GM12878 (cell line): Measurements from ENCODE around the gene ANXA3. TPM values are rescaled to one million over a fixed set of nuclear protein-coding genes. Genes with fewer than 3 reads are reported as not detected.

ENCODE experiments used
- ATF7 ChIP-seq: fragments of 450-650 bp; IDR thresholded peaks from 2 replicates; pipeline ENCODE4 v1.6.1; 2016; ENCODE audit warnings: low read depth, mild to moderate bottlenecking
- CHD1 ChIP-seq: IDR thresholded peaks from 2 replicates; pipeline ENCODE4 v1.6.1; 2012; ENCODE audit warnings: low read depth, low read length, improper control_type of control experiment
- DPF2 ChIP-seq: fragments of 450-650 bp; IDR thresholded peaks from 2 replicates; pipeline ENCODE4 v1.6.1; 2017; ENCODE audit warnings: mild to moderate bottlenecking
- EP300 ChIP-seq, 2 experiments: fragments of 150-350 bp in 1 of 2; IDR thresholded peaks; 2 replicates each; pipeline ENCODE4 v1.6.1; 2011 to 2012; ENCODE audit warnings: low read depth in 2 of 2, low read length in 2 of 2, borderline replicate concordance in 1 of 2, improper control_type of control experiment in 1 of 2, inconsistent platforms in 1 of 2; ENCODE audit not compliant: control insufficient read depth in 1 of 2
- EZH2 ChIP-seq: IDR thresholded peaks from 2 replicates; pipeline ENCODE4 v1.6.1; 2012; ENCODE audit warnings: low read depth, mild to moderate bottlenecking, control low read depth, inconsistent platforms, low read length, borderline replicate concordance; ENCODE audit not compliant: control insufficient read depth
- GATAD2B ChIP-seq: fragments of 450-650 bp; conservative IDR thresholded peaks from 2 replicates; pipeline ENCODE4 v1.6.1; 2017; ENCODE audit warnings: low read depth, mild to moderate bottlenecking, moderate library complexity
- IKZF2 ChIP-seq, 2 experiments: fragments of 450-650 bp; IDR thresholded peaks; 2 replicates each; pipeline ENCODE4 v1.6.1; 2017; ENCODE audit warnings: mild to moderate bottlenecking in 2 of 2, moderate library complexity in 2 of 2
- KAT2A ChIP-seq: conservative IDR thresholded peaks from 2 replicates; pipeline ENCODE4 v1.6.1; 2011; ENCODE audit warnings: low read depth, low read length; ENCODE audit not compliant: control insufficient read depth
- MEF2A ChIP-seq: IDR thresholded peaks from 2 replicates; pipeline ENCODE4 v1.6.1; 2011; ENCODE audit warnings: low read depth, mild to moderate bottlenecking, low read length, moderate library complexity; ENCODE audit not compliant: insufficient read depth
- MYC ChIP-seq: IDR thresholded peaks from 2 replicates; pipeline ENCODE4 v1.6.1; 2011; ENCODE audit warnings: mild to moderate bottlenecking, low read length, moderate library complexity, inconsistent platforms; ENCODE audit not compliant: insufficient read depth, insufficient replicate concordance, insufficient read length, severe bottlenecking
- NR2C2 ChIP-seq: IDR thresholded peaks from 2 replicates; pipeline ENCODE4 v1.6.1; 2011; ENCODE audit warnings: borderline replicate concordance, low read depth; ENCODE audit not compliant: control insufficient read depth, insufficient read length
- PAX8 ChIP-seq: fragments of 450-650 bp; IDR thresholded peaks from 2 replicates; pipeline ENCODE4 v1.6.1; 2017; ENCODE audit warnings: mild to moderate bottlenecking, moderate library complexity
- POU2F2 ChIP-seq: IDR thresholded peaks from 3 replicates; pipeline ENCODE4 v1.6.1; 2011; ENCODE audit warnings: low read depth, mild to moderate bottlenecking, low read length, borderline replicate concordance
- RFX5 ChIP-seq: IDR thresholded peaks from 2 replicates; pipeline ENCODE4 v1.6.1; 2011; ENCODE audit warnings: low read depth, low read length, improper control_type of control experiment
- SMAD1 ChIP-seq: fragments of 450-650 bp; IDR thresholded peaks from 2 replicates; pipeline ENCODE4 v1.6.1; 2018; ENCODE audit warnings: mild to moderate bottlenecking, low read depth; ENCODE audit not compliant: partially characterized antibody
- SMARCA5 ChIP-seq: fragments of 450-650 bp; IDR thresholded peaks from 2 replicates; pipeline ENCODE4 v1.6.1; 2017; ENCODE audit warnings: mild to moderate bottlenecking
- TCF3 ChIP-seq: IDR thresholded peaks from 2 replicates; pipeline ENCODE4 v1.6.1; 2012; ENCODE audit warnings: low read depth, mild to moderate bottlenecking, low read length, borderline replicate concordance; ENCODE audit not compliant: insufficient read depth
- YY1 ChIP-seq: IDR thresholded peaks from 2 replicates; pipeline ENCODE4 v1.6.1; 2011; ENCODE audit warnings: low read depth, mild to moderate bottlenecking, low read length
- ZZZ3 ChIP-seq: IDR thresholded peaks from 2 replicates; pipeline ENCODE4 v1.6.1; 2011; ENCODE audit warnings: low read depth; ENCODE audit not compliant: control insufficient read depth, insufficient read length
- polyA plus RNA-seq, 11 experiments: library from polyadenylated mRNA; depleted of rRNA in 4 of 11; unstranded in 6 of 11; stranded (reverse) in 5 of 11; fragments of >200 nt; fragmentation: Nextera tagmentation in 4 of 11; fragmentation: Illumina TruSeq in 1 of 11; extraction: Ambion mirVana in 4 of 11; extraction: Trizol in 1 of 11; gene quantifications; 1 replicate in 1 of 11; 2 replicates in 10 of 11; pipeline versions ENCODE4 v1.2.1 to v1.2.3, GENCODE V29; 2011 to 2016; ENCODE audit warnings: inconsistent platforms in 2 of 11, missing spikeins in 2 of 11, low read depth in 1 of 11
- total RNA-seq, 4 experiments: library from RNA; depleted of rRNA in 3 of 4; stranded (reverse); fragments of >200 nt in 3 of 4; fragmentation: Illumina TruSeq in 1 of 4; extraction: Trizol in 1 of 4; gene quantifications; 2 replicates each; pipeline versions ENCODE4 v1.2.1 to v1.2.3, GENCODE V29; 2013 to 2021
- TF ChIP-seq, protein P1 (sequence below): fragments of 450-650 bp; IDR thresholded peaks from 2 replicates; pipeline ENCODE4 v1.6.1; 2017; ENCODE audit warnings: mild to moderate bottlenecking, low read depth, inconsistent platforms; ENCODE audit not compliant: poor library complexity, severe bottlenecking
- TF ChIP-seq, protein P2 (sequence below): fragments of 450-650 bp; IDR thresholded peaks from 2 replicates; pipeline ENCODE4 v1.6.1; 2017; ENCODE audit warnings: borderline replicate concordance
- TF ChIP-seq, protein P3 (sequence below): IDR thresholded peaks from 2 replicates; pipeline ENCODE4 v1.6.1; 2011; ENCODE audit warnings: low read depth, mild to moderate bottlenecking, low read length, moderate library complexity, borderline replicate concordance; ENCODE audit errors: extremely low read depth
- TF ChIP-seq, protein P4 (sequence below): fragments of 450-650 bp; IDR thresholded peaks from 2 replicates; pipeline ENCODE4 v1.6.1; 2017; ENCODE audit warnings: mild to moderate bottlenecking, moderate library complexity

The ANXA3 gene
- total and polyA plus RNA-seq, 10 of the 15 experiments (the other 5 are each of a cell fraction or from before 2014, with no cell fraction given): 0.28 to 14.7 (median 0.91) TPM

DNA sequence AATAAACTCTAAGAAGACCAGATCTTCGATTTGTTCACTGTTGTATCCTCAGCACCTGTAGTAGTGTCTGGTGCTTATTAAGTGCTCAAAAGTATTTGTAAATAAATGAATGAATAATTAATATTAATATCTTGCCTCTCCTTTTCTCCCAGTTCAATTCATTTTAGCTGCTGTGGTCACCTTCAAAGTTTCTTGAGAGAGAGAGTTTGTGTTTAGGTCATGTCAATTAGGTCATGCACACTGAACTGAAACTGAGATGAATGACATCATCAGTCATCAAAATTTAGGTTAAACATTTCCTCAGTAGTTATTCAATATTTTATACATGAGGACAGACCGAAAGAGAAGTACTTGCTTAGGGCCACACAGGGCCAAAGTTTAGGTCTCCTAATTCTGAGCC lies 73.5 kb downstream of the ANXA3 start (continued):
- TF ChIP-seq, protein P1, sequence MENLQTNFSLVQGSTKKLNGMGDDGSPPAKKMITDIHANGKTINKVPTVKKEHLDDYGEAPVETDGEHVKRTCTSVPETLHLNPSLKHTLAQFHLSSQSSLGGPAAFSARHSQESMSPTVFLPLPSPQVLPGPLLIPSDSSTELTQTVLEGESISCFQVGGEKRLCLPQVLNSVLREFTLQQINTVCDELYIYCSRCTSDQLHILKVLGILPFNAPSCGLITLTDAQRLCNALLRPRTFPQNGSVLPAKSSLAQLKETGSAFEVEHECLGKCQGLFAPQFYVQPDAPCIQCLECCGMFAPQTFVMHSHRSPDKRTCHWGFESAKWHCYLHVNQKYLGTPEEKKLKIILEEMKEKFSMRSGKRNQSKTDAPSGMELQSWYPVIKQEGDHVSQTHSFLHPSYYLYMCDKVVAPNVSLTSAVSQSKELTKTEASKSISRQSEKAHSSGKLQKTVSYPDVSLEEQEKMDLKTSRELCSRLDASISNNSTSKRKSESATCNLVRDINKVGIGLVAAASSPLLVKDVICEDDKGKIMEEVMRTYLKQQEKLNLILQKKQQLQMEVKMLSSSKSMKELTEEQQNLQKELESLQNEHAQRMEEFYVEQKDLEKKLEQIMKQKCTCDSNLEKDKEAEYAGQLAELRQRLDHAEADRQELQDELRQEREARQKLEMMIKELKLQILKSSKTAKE: peak; percentile 26
- TF ChIP-seq KAT2A (no peak), GATAD2B (no peak), DPF2 (0 out of 2 replicates have a peak, but pooled peaks have one; percentile 66), RFX5 (no peak), SMAD1 (no peak), PAX8 (no peak), YY1 (no peak), EP300 (IDR thresholded peaks at IDR 0.05; ENCODE audit: borderline replicate concordance in 1 of 2, control insufficient read depth in 1 of 2, low read depth in 2 of 2, low read length in 2 of 2) (peak in 1 of 2 experiments; percentile 40; a peak in 1 of 4 replicates), NR2C2 (no peak), CHD1 (no peak), IKZF2 (IDR thresholded peaks at IDR 0.05) (peak in 1 of 2 experiments; percentile 42; a peak in 1 of 4 replicates), TCF3 (no peak), POU2F2 (no peak), SMARCA5 (no peak), MYC (no peak), ZZZ3 (no peak), EZH2 (no peak), MEF2A (no peak), ATF7 (peak; percentile 99)
- TF ChIP-seq, protein P2, sequence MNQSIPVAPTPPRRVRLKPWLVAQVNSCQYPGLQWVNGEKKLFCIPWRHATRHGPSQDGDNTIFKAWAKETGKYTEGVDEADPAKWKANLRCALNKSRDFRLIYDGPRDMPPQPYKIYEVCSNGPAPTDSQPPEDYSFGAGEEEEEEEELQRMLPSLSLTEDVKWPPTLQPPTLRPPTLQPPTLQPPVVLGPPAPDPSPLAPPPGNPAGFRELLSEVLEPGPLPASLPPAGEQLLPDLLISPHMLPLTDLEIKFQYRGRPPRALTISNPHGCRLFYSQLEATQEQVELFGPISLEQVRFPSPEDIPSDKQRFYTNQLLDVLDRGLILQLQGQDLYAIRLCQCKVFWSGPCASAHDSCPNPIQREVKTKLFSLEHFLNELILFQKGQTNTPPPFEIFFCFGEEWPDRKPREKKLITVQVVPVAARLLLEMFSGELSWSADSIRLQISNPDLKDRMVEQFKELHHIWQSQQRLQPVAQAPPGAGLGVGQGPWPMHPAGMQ: no peak
- TF ChIP-seq, protein P3, sequence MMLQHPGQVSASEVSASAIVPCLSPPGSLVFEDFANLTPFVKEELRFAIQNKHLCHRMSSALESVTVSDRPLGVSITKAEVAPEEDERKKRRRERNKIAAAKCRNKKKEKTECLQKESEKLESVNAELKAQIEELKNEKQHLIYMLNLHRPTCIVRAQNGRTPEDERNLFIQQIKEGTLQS: no peak
- TF ChIP-seq, protein P4, sequence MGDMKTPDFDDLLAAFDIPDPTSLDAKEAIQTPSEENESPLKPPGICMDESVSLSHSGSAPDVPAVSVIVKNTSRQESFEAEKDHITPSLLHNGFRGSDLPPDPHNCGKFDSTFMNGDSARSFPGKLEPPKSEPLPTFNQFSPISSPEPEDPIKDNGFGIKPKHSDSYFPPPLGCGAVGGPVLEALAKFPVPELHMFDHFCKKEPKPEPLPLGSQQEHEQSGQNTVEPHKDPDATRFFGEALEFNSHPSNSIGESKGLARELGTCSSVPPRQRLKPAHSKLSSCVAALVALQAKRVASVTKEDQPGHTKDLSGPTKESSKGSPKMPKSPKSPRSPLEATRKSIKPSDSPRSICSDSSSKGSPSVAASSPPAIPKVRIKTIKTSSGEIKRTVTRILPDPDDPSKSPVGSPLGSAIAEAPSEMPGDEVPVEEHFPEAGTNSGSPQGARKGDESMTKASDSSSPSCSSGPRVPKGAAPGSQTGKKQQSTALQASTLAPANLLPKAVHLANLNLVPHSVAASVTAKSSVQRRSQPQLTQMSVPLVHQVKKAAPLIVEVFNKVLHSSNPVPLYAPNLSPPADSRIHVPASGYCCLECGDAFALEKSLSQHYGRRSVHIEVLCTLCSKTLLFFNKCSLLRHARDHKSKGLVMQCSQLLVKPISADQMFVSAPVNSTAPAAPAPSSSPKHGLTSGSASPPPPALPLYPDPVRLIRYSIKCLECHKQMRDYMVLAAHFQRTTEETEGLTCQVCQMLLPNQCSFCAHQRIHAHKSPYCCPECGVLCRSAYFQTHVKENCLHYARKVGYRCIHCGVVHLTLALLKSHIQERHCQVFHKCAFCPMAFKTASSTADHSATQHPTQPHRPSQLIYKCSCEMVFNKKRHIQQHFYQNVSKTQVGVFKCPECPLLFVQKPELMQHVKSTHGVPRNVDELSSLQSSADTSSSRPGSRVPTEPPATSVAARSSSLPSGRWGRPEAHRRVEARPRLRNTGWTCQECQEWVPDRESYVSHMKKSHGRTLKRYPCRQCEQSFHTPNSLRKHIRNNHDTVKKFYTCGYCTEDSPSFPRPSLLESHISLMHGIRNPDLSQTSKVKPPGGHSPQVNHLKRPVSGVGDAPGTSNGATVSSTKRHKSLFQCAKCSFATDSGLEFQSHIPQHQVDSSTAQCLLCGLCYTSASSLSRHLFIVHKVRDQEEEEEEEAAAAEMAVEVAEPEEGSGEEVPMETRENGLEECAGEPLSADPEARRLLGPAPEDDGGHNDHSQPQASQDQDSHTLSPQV: 0 out of 2 replicates have a peak, but pooled peaks have one; percentile 56
